Neural cell (in vitro differentiated cells): ENCODE results near the gene UCK1.

Experiments
- CTCF ChIP-seq: fragments of 450-650 bp; IDR thresholded peaks from 2 replicates; pipeline ENCODE4 v1.5.1; 2014; ENCODE audit warnings: antibody characterized with exemption, mild to moderate bottlenecking, moderate library complexity; ENCODE audit not compliant: poor library complexity, severe bottlenecking
- TAF1 ChIP-seq: IDR thresholded peaks from 2 replicates; pipeline ENCODE4 v1.6.1; 2012; ENCODE audit warnings: low read depth

GRCh38 chr9:131478421-131478868 is 52.6 kb downstream of the UCK1 start:
- TF ChIP-seq CTCF (peak; percentile 46), TAF1 (no peak)
